ENCODE measurements around the gene HGF. TPM values are rescaled to one million over a fixed set of nuclear protein-coding genes. Genes with fewer than 3 reads are reported as not detected.

The HGF gene
- total RNA-seq, 1 experiment from 2014 or later = 0.72 TPM

- no peak for TF ChIP-seq E2F5 (CRISPR knock-in tag; IDR thresholded peaks at IDR 0.05)
- TF ChIP-seq ZNF396 (CRISPR knock-in tag; IDR thresholded peaks at IDR 0.05; ENCODE audit: borderline replicate concordance) = no peak
These were observed 31.7 kb upstream of the HGF start (continued) for GRCh38 chr7:81801532-81801931.

GRCh38 chr7:81791568-81792518 lies 22.0 kb upstream of the HGF start:
- Mint-ChIP-seq H3K4me3 (no peak overlapping the region), H3K9me3 (no peaks in the 10 kb centered on the region), H3K27me3 (ENCODE audit: low read depth) (no peaks in the 10 kb centered on the region), H3K36me3 (no peaks in the 10 kb centered on the region), H3K4me1 (peaks cover 25% of the 10 kb centered on the region), H3K27ac (peak overlapping the region; percentile 17; the same call in 1 of the 2 replicates)
- CTCF ChIA-PET = no interaction called here
- ATAC-seq (no peak), DNase-seq (ENCODE audit: low spot score) (no peak)
- TF ChIP-seq FOXP4 (CRISPR knock-in tag; IDR thresholded peaks at IDR 0.05) = no peak
- no peak for TF ChIP-seq TEAD1 (CRISPR knock-in tag; IDR thresholded peaks at IDR 0.05)
- TF ChIP-seq PRRX2 (CRISPR knock-in tag; IDR thresholded peaks at IDR 0.05) = no peak
- no peak for TF ChIP-seq MLX (CRISPR knock-in tag; IDR thresholded peaks at IDR 0.05)
- TF ChIP-seq USF2 (CRISPR knock-in tag; IDR thresholded peaks at IDR 0.05) = no peak
- no peak for TF ChIP-seq GRHL2 (CRISPR knock-in tag; IDR thresholded peaks at IDR 0.05; ENCODE audit: insufficient replicate concordance, severe bottlenecking)
- TF ChIP-seq, protein P1, sequence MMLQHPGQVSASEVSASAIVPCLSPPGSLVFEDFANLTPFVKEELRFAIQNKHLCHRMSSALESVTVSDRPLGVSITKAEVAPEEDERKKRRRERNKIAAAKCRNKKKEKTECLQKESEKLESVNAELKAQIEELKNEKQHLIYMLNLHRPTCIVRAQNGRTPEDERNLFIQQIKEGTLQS (CRISPR knock-in tag; conservative IDR thresholded peaks at IDR 0.05) = no peak
- TF ChIP-seq FOXP1 (CRISPR knock-in tag; IDR thresholded peaks at IDR 0.05; ENCODE audit: borderline replicate concordance) = no peak
- TF ChIP-seq EMX1 (CRISPR knock-in tag; IDR thresholded peaks at IDR 0.05) = no peak
- no peak for TF ChIP-seq ZNF281 (CRISPR knock-in tag; IDR thresholded peaks at IDR 0.05)
- TF ChIP-seq, protein P2, sequence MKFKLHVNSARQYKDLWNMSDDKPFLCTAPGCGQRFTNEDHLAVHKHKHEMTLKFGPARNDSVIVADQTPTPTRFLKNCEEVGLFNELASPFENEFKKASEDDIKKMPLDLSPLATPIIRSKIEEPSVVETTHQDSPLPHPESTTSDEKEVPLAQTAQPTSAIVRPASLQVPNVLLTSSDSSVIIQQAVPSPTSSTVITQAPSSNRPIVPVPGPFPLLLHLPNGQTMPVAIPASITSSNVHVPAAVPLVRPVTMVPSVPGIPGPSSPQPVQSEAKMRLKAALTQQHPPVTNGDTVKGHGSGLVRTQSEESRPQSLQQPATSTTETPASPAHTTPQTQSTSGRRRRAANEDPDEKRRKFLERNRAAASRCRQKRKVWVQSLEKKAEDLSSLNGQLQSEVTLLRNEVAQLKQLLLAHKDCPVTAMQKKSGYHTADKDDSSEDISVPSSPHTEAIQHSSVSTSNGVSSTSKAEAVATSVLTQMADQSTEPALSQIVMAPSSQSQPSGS (CRISPR knock-in tag; IDR thresholded peaks at IDR 0.05; ENCODE audit: borderline replicate concordance, low read depth) = no peak
- TF ChIP-seq, protein P3, sequence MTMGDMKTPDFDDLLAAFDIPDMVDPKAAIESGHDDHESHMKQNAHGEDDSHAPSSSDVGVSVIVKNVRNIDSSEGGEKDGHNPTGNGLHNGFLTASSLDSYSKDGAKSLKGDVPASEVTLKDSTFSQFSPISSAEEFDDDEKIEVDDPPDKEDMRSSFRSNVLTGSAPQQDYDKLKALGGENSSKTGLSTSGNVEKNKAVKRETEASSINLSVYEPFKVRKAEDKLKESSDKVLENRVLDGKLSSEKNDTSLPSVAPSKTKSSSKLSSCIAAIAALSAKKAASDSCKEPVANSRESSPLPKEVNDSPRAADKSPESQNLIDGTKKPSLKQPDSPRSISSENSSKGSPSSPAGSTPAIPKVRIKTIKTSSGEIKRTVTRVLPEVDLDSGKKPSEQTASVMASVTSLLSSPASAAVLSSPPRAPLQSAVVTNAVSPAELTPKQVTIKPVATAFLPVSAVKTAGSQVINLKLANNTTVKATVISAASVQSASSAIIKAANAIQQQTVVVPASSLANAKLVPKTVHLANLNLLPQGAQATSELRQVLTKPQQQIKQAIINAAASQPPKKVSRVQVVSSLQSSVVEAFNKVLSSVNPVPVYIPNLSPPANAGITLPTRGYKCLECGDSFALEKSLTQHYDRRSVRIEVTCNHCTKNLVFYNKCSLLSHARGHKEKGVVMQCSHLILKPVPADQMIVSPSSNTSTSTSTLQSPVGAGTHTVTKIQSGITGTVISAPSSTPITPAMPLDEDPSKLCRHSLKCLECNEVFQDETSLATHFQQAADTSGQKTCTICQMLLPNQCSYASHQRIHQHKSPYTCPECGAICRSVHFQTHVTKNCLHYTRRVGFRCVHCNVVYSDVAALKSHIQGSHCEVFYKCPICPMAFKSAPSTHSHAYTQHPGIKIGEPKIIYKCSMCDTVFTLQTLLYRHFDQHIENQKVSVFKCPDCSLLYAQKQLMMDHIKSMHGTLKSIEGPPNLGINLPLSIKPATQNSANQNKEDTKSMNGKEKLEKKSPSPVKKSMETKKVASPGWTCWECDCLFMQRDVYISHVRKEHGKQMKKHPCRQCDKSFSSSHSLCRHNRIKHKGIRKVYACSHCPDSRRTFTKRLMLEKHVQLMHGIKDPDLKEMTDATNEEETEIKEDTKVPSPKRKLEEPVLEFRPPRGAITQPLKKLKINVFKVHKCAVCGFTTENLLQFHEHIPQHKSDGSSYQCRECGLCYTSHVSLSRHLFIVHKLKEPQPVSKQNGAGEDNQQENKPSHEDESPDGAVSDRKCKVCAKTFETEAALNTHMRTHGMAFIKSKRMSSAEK (CRISPR knock-in tag; IDR thresholded peaks at IDR 0.05; ENCODE audit: borderline replicate concordance) = no peak
- TF ChIP-seq IRF2 (CRISPR knock-in tag; IDR thresholded peaks at IDR 0.05; ENCODE audit: borderline replicate concordance, low read depth) = no peak
- no peak for TF ChIP-seq MYBL2 (CRISPR knock-in tag; IDR thresholded peaks at IDR 0.05)
- no peak for TF ChIP-seq RORB (CRISPR knock-in tag; IDR thresholded peaks at IDR 0.05)
- TF ChIP-seq E2F1 (CRISPR knock-in tag; IDR thresholded peaks at IDR 0.05) = no peak
- POLR2A ChIA-PET = interaction anchor here (0.5 kb wide), 1 partner anchor 713 kb away, joined by 4 read pairs; no protein-coding TSS in a partner anchor
